ENCODE measurements around the gene ADCY10. TPM values are rescaled to one million over a fixed set of nuclear protein-coding genes. Genes with fewer than 3 reads are reported as not detected.

ADCY10 gene
- total and polyA plus RNA-seq, 2 donors (not counting 3 experiments of a cell fraction or from before 2014, with no cell fraction given) = not detected

- dilution Hi-C loops (cut with MboI; ENCODE audit: extremely low pct_ligation_motif_present, low sequenced_read_pairs) (no loop called here), intact Hi-C loops (cut with micrococcal nuclease) (no loop called here)
- H3K36me3 ChIP-seq (ENCODE audit: control insufficient read depth in 2 of 2, extremely low read depth in 1 of 2, insufficient read depth in 2 of 2, low read length in 2 of 2) = no peaks in the 10 kb centered on the region
- H3K27ac ChIP-seq (ENCODE audit: insufficient read depth, low read depth, low read length) = no peak overlapping the region
- no peak for TF ChIP-seq MYC (IDR thresholded peaks at IDR 0.05; ENCODE audit: low read depth, low read length)
- TF ChIP-seq GATA2 (IDR thresholded peaks at IDR 0.05; ENCODE audit: insufficient read depth, insufficient read length, low read depth, low read length) = no peak
- TF ChIP-seq EZH2 (IDR thresholded peaks at IDR 0.05; ENCODE audit: borderline replicate concordance, low read depth, low read length, severe bottlenecking) = no peak
- no peak for TF ChIP-seq POLR2A (IDR thresholded peaks at IDR 0.05; ENCODE audit: low read depth, low read length)
- no peak for TF ChIP-seq CTCF (IDR thresholded peaks at IDR 0.05; ENCODE audit: extremely low read depth in 1 of 2, insufficient read depth in 1 of 2, low read depth in 1 of 2, low read length in 2 of 2)
- no peak for TF ChIP-seq POLR2AphosphoS5 (IDR thresholded peaks at IDR 0.05; ENCODE audit: insufficient read depth, low read depth, low read length)
- TF ChIP-seq, protein P1, sequence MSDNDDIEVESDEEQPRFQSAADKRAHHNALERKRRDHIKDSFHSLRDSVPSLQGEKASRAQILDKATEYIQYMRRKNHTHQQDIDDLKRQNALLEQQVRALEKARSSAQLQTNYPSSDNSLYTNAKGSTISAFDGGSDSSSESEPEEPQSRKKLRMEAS (IDR thresholded peaks at IDR 0.05; ENCODE audit: insufficient read depth, insufficient read length) = no peak
- no peak for TF ChIP-seq FOS (IDR thresholded peaks at IDR 0.05; ENCODE audit: borderline replicate concordance, insufficient read depth, low read length)
- TF ChIP-seq JUN (IDR thresholded peaks at IDR 0.05; ENCODE audit: borderline replicate concordance, insufficient read depth, insufficient read length, low read depth) = no peak
- H3K9ac ChIP-seq (replicated peaks; ENCODE audit: extremely low read depth, insufficient read depth, low read length) = no peak overlapping the region
- BruUV-seq (replicated peaks) = no TSS peak
- H3K27me3 ChIP-seq (ENCODE audit: control insufficient read depth in 2 of 2, insufficient read depth in 2 of 2, low read length in 2 of 2) = no peaks in the 10 kb centered on the region
- no peaks in the 10 kb centered on the region for H3K9me3 ChIP-seq (replicated peaks; ENCODE audit: control insufficient read depth, insufficient read depth, low read length)
- FAIRE-seq (no peak), DNase-seq (ENCODE audit: low read depth, low spot score) (no peak)
- H4K20me1 ChIP-seq (replicated peaks; ENCODE audit: control insufficient read depth, extremely low read depth, insufficient read depth, low read length) = no peaks in the 10 kb centered on the region
- H3K4me2 ChIP-seq (ENCODE audit: insufficient read depth, low read length) = no peak overlapping the region
- no peaks in the 10 kb centered on the region for H3K79me2 ChIP-seq (ENCODE audit: control insufficient read depth, insufficient read depth, low read length)
- CTCF ChIA-PET = no interaction called here
- H3K4me3 ChIP-seq (replicated peaks in 1 of 3; ENCODE audit: insufficient read depth in 1 of 3, low read depth in 1 of 3, low read length in 3 of 3) = no peak overlapping the region
- POLR2A ChIA-PET = no interaction called here
- H2AFZ ChIP-seq (ENCODE audit: low read depth, low read length) = no peak overlapping the region
- H3K9me1 ChIP-seq (replicated peaks; ENCODE audit: control insufficient read depth, extremely low read depth, insufficient read depth, low read length) = no peaks in the 10 kb centered on the region
- H3K4me1 ChIP-seq (ENCODE audit: control insufficient read depth, extremely low read depth, insufficient read depth, low read length) = peaks cover 2% of the 10 kb centered on the region
Measured at GRCh38 chr1:167826127-167826526, 87.8 kb downstream of the ADCY10 start.
